WTC11 (cell line): Measurements from ENCODE around the gene TIAL1. TPM values are rescaled to one million over a fixed set of nuclear protein-coding genes. Genes with fewer than 3 reads are reported as not detected.

Experiments
- ATAC-seq: fragments of 200-7000 bp; cut with Tn5 transposase; 2 replicates; pipeline ENCODE4 v1.10.0; 2021; ENCODE audit warnings: mild to moderate bottlenecking, moderate library complexity
- CTCF ChIA-PET: fragments of 300-600 bp; sonication (Branson Sonifier 250); formaldehyde crosslinking; loops from one replicate; lab custom pipeline; 2021; ENCODE audit warnings: antibody characterized with exemption; lab: Charles Lee
- POLR2A ChIA-PET: fragments of 350-600 bp; sonication (Branson Sonifier 250); formaldehyde crosslinking; loops from one replicate; lab custom pipeline; 2021; ENCODE audit warnings: antibody characterized with exemption; lab: Charles Lee
- DNase-seq: peaks from one replicate; pipeline ENCODE4 v3.0.0; 2021; ENCODE audit warnings: low spot score
- H3K27ac Mint-ChIP-seq: 2 replicates; pipeline ENCODE4 v1.8.0; 2021; ENCODE audit warnings: mixed read lengths
- H3K27me3 Mint-ChIP-seq: 2 replicates; pipeline ENCODE4 v1.8.0; 2021; ENCODE audit warnings: low read depth, mild to moderate bottlenecking, moderate library complexity, mixed read lengths
- H3K36me3 Mint-ChIP-seq: 2 replicates; pipeline ENCODE4 v1.8.0; 2021; ENCODE audit warnings: mixed read lengths
- H3K4me1 Mint-ChIP-seq: 2 replicates; pipeline ENCODE4 v1.8.0; 2022; ENCODE audit warnings: mixed read lengths
- H3K4me3 Mint-ChIP-seq: 2 replicates; pipeline ENCODE4 v1.8.0; 2021; ENCODE audit warnings: mild to moderate bottlenecking, moderate library complexity, mixed read lengths
- H3K9me3 Mint-ChIP-seq: 2 replicates; pipeline ENCODE4 v1.8.0; 2021; ENCODE audit warnings: mixed read lengths
- ATF6 ChIP-seq: sonication (generic); formaldehyde crosslinking; IDR thresholded peaks from 2 replicates; pipeline ENCODE4 v1.8.1; 2023; ENCODE audit warnings: mild to moderate bottlenecking, missing genetic modification reagents
- CBFB ChIP-seq: sonication (generic); formaldehyde crosslinking; IDR thresholded peaks from 2 replicates; pipeline ENCODE4 v1.8.1; 2022; ENCODE audit warnings: mild to moderate bottlenecking, low read depth, missing genetic modification reagents
- CDX4 ChIP-seq: fragments of 250-450 bp; sonication (Bioruptor Pico); IDR thresholded peaks from 2 replicates; pipeline ENCODE4 v1.9.0; 2021; ENCODE audit warnings: moderate library complexity, mild to moderate bottlenecking, inconsistent platforms, borderline replicate concordance
- ERG ChIP-seq: fragments of 250-450 bp; sonication (Bioruptor Pico); IDR thresholded peaks from 2 replicates; pipeline ENCODE4 v1.8.0; 2021; ENCODE audit warnings: mild to moderate bottlenecking
- HMGA2 ChIP-seq: fragments of 250-450 bp; sonication (Bioruptor Pico); IDR thresholded peaks from 2 replicates; pipeline ENCODE4 v1.4.0; 2021; ENCODE audit warnings: mild to moderate bottlenecking, moderate library complexity
- MXD4 ChIP-seq: fragments of 250-450 bp; sonication (Bioruptor Pico); IDR thresholded peaks from 2 replicates; pipeline ENCODE4 v1.8.0; 2021; ENCODE audit warnings: mild to moderate bottlenecking, moderate library complexity, borderline replicate concordance
- MYBL2 ChIP-seq: sonication (generic); formaldehyde crosslinking; IDR thresholded peaks from 2 replicates; pipeline ENCODE4 v1.8.1; 2023; ENCODE audit warnings: mild to moderate bottlenecking, moderate library complexity, missing genetic modification reagents
- NR1H2 ChIP-seq: sonication (generic); formaldehyde crosslinking; IDR thresholded peaks from 2 replicates; pipeline ENCODE4 v1.9.0; 2021; ENCODE audit warnings: mild to moderate bottlenecking, moderate library complexity, missing genetic modification reagents
- NR2C2 ChIP-seq: sonication (generic); formaldehyde crosslinking; IDR thresholded peaks from 2 replicates; pipeline ENCODE4 v1.8.0; 2022; ENCODE audit warnings: mild to moderate bottlenecking, missing genetic modification reagents
- STAT6 ChIP-seq: sonication (generic); formaldehyde crosslinking; conservative IDR thresholded peaks from 2 replicates; pipeline ENCODE4 v1.8.1; 2023; ENCODE audit warnings: mild to moderate bottlenecking, low read depth, missing genetic modification reagents, moderate library complexity
- ZNF232 ChIP-seq: sonication (generic); formaldehyde crosslinking; IDR thresholded peaks from 2 replicates; pipeline ENCODE4 v1.8.0; 2022; ENCODE audit warnings: mild to moderate bottlenecking, missing genetic modification reagents
- ZNF416 ChIP-seq: fragments of 250-450 bp; sonication (Bioruptor Pico); IDR thresholded peaks from 2 replicates; pipeline ENCODE4 v1.9.0; 2021; ENCODE audit warnings: mild to moderate bottlenecking, inconsistent platforms
- ZNF671 ChIP-seq: fragments of 250-450 bp; sonication (Bioruptor Pico); IDR thresholded peaks from 2 replicates; pipeline ENCODE4 v1.8.0; 2021; ENCODE audit warnings: mild to moderate bottlenecking
- total RNA-seq: library from RNA; stranded (reverse); gene quantifications from 3 replicates; pipeline ENCODE4 v1.2.3, GENCODE V29; 2021
- TF ChIP-seq, protein P1 (sequence below): sonication (generic); formaldehyde crosslinking; IDR thresholded peaks from 2 replicates; pipeline ENCODE4 v1.8.0; 2022; ENCODE audit warnings: missing genetic modification reagents
- TF ChIP-seq, protein P2 (sequence below): sonication (generic); formaldehyde crosslinking; IDR thresholded peaks from 2 replicates; pipeline ENCODE4 v1.8.1; 2023; ENCODE audit warnings: mild to moderate bottlenecking, missing genetic modification reagents, borderline replicate concordance
- TF ChIP-seq, protein P3 (sequence below): sonication (generic); formaldehyde crosslinking; IDR thresholded peaks from 2 replicates; pipeline ENCODE4 v1.8.0; 2022; ENCODE audit warnings: mild to moderate bottlenecking, missing genetic modification reagents

Gene TIAL1
- total RNA-seq, 1 experiment from 2014 or later: 170 TPM

- H3K4me3 Mint-ChIP-seq: no peak overlapping the region
- POLR2A ChIA-PET: interaction anchor here (0.7 kb wide), 1 partner anchor 59 kb away, joined by 4 read pairs; no protein-coding TSS in a partner anchor
- ATAC-seq (no peak), DNase-seq (no peak)
- H3K36me3 Mint-ChIP-seq: no peaks in the 10 kb centered on the region
- CTCF ChIA-PET: interaction anchor here (1.4 kb wide), 1 partner anchor 80 kb away, joined by 3 read pairs; no protein-coding TSS in a partner anchor
- no peak overlapping the region for H3K27ac Mint-ChIP-seq
- peaks cover 22% of the 10 kb centered on the region for H3K27me3 Mint-ChIP-seq
- H3K4me1 Mint-ChIP-seq: peaks cover 15% of the 10 kb centered on the region
- TF ChIP-seq ERG (CRISPR knock-in tag) (no peak), MYBL2 (CRISPR knock-in tag) (no peak), CBFB (no peak), ZNF232 (CRISPR knock-in tag) (no peak), ATF6 (CRISPR knock-in tag) (no peak), ZNF416 (CRISPR knock-in tag) (no peak), ZNF671 (no peak), CDX4 (CRISPR knock-in tag) (no peak), HMGA2 (no peak)
- H3K9me3 Mint-ChIP-seq: no peaks in the 10 kb centered on the region
Observed at GRCh38 chr10:119536508-119537025, 60.2 kb downstream of the TIAL1 start.

DNA sequence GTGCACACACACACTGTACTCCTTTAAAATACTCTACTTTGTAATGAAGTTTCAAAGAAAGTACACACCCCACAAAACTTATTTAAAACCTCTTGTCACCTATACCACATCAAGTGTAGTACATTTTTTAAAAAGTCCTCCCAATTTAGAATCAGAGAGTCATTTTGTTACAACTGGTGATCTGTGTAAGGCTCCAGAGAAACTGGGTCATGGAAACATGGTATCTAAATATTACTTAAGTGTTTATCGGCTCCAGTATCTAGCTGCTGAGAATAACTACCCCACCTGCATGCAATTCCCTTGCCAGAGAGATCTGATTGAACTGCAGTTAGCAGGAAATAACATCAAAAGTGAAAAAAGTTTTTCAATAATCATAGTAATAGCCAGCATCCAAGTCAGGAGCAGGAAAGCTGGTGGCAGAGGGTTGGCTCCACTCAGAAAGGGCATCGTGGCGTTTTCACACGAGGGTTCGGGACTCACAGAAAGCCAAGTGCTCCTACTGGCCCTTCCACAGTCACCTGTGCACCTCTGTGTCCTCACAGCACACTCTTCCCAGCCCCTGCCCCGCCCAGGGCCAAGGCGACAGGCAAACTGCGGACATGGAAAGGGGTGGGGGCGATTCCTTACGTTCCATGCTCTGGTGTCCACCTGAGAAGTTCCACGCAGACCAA, 60.8 kb downstream of the TIAL1 start:
- H3K27me3 Mint-ChIP-seq: peaks cover 16% of the 10 kb centered on the region
- ChIA-PET CTCF (no interaction called here), POLR2A (no interaction called here)
- no peak overlapping the region for H3K27ac Mint-ChIP-seq
- no peak for ATAC-seq
- no peak overlapping the region for H3K4me3 Mint-ChIP-seq
- H3K36me3 Mint-ChIP-seq: no peaks in the 10 kb centered on the region
- peaks cover 9% of the 10 kb centered on the region for H3K4me1 Mint-ChIP-seq
- DNase-seq: no peak
- TF ChIP-seq STAT6 (no peak), MXD4 (CRISPR knock-in tag) (no peak), NR1H2 (CRISPR knock-in tag) (no peak), NR2C2 (CRISPR knock-in tag) (no peak)
- TF ChIP-seq, protein P1, sequence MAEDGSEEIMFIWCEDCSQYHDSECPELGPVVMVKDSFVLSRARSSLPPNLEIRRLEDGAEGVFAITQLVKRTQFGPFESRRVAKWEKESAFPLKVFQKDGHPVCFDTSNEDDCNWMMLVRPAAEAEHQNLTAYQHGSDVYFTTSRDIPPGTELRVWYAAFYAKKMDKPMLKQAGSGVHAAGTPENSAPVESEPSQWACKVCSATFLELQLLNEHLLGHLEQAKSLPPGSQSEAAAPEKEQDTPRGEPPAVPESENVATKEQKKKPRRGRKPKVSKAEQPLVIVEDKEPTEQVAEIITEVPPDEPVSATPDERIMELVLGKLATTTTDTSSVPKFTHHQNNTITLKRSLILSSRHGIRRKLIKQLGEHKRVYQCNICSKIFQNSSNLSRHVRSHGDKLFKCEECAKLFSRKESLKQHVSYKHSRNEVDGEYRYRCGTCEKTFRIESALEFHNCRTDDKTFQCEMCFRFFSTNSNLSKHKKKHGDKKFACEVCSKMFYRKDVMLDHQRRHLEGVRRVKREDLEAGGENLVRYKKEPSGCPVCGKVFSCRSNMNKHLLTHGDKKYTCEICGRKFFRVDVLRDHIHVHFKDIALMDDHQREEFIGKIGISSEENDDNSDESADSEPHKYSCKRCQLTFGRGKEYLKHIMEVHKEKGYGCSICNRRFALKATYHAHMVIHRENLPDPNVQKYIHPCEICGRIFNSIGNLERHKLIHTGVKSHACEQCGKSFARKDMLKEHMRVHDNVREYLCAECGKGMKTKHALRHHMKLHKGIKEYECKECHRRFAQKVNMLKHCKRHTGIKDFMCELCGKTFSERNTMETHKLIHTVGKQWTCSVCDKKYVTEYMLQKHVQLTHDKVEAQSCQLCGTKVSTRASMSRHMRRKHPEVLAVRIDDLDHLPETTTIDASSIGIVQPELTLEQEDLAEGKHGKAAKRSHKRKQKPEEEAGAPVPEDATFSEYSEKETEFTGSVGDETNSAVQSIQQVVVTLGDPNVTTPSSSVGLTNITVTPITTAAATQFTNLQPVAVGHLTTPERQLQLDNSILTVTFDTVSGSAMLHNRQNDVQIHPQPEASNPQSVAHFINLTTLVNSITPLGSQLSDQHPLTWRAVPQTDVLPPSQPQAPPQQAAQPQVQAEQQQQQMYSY (CRISPR knock-in tag): peak; percentile 62
- TF ChIP-seq, protein P2, sequence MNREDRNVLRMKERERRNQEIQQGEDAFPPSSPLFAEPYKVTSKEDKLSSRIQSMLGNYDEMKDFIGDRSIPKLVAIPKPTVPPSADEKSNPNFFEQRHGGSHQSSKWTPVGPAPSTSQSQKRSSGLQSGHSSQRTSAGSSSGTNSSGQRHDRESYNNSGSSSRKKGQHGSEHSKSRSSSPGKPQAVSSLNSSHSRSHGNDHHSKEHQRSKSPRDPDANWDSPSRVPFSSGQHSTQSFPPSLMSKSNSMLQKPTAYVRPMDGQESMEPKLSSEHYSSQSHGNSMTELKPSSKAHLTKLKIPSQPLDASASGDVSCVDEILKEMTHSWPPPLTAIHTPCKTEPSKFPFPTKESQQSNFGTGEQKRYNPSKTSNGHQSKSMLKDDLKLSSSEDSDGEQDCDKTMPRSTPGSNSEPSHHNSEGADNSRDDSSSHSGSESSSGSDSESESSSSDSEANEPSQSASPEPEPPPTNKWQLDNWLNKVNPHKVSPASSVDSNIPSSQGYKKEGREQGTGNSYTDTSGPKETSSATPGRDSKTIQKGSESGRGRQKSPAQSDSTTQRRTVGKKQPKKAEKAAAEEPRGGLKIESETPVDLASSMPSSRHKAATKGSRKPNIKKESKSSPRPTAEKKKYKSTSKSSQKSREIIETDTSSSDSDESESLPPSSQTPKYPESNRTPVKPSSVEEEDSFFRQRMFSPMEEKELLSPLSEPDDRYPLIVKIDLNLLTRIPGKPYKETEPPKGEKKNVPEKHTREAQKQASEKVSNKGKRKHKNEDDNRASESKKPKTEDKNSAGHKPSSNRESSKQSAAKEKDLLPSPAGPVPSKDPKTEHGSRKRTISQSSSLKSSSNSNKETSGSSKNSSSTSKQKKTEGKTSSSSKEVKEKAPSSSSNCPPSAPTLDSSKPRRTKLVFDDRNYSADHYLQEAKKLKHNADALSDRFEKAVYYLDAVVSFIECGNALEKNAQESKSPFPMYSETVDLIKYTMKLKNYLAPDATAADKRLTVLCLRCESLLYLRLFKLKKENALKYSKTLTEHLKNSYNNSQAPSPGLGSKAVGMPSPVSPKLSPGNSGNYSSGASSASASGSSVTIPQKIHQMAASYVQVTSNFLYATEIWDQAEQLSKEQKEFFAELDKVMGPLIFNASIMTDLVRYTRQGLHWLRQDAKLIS (CRISPR knock-in tag): no peak
- TF ChIP-seq, protein P3, sequence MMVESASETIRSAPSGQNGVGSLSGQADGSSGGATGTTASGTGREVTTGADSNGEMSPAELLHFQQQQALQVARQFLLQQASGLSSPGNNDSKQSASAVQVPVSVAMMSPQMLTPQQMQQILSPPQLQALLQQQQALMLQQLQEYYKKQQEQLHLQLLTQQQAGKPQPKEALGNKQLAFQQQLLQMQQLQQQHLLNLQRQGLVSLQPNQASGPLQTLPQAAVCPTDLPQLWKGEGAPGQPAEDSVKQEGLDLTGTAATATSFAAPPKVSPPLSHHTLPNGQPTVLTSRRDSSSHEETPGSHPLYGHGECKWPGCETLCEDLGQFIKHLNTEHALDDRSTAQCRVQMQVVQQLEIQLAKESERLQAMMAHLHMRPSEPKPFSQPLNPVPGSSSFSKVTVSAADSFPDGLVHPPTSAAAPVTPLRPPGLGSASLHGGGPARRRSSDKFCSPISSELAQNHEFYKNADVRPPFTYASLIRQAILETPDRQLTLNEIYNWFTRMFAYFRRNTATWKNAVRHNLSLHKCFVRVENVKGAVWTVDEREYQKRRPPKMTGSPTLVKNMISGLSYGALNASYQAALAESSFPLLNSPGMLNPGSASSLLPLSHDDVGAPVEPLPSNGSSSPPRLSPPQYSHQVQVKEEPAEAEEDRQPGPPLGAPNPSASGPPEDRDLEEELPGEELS (CRISPR knock-in tag): no peak
- no peaks in the 10 kb centered on the region for H3K9me3 Mint-ChIP-seq
